Thoracic aorta (tissue), 2 donors: ENCODE data around the gene LRRC43. TPM values are rescaled to one million over a fixed set of nuclear protein-coding genes. Genes with fewer than 3 reads are reported as not detected.

Experiments used
- ATAC-seq: fragments of 150-250 bp; one replicate; pipeline ENCODE4 v1.8.0; 2017; ENCODE audit warnings: low read depth; ENCODE audit not compliant: insufficient number of reproducible peaks, low FRiP score
- DNase-seq: peaks from one replicate; pipeline ENCODE4 v3.0.0-alpha.2; 2020; ENCODE audit warnings: low spot score
- H3K27ac ChIP-seq, 2 donors: fragments of 200-600 bp; sonication (generic); 1 replicate in 1 of 2; 2 replicates in 1 of 2; pipeline ENCODE4 v1.5.1; 2016; ENCODE audit warnings: mild to moderate bottlenecking in 2 of 2, moderate library complexity in 2 of 2
- H3K27me3 ChIP-seq: fragments of 200-600 bp; sonication (generic); replicated peaks from 2 replicates; pipeline ENCODE4 v1.6.0; 2016; ENCODE audit warnings: mild to moderate bottlenecking; ENCODE audit not compliant: insufficient read depth
- H3K36me3 ChIP-seq: fragments of 200-600 bp; sonication (generic); one replicate; pipeline ENCODE4 v1.5.1; 2016
- H3K4me1 ChIP-seq, 2 donors: fragments of 200-600 bp; sonication (generic); 1 replicate in 1 of 2; 2 replicates in 1 of 2; pipeline versions ENCODE4 v1.5.1 to v1.6.0; 2016; ENCODE audit warnings: low read depth in 2 of 2, mild to moderate bottlenecking in 1 of 2; ENCODE audit not compliant: control insufficient read depth in 1 of 2
- H3K4me3 ChIP-seq: fragments of 200-600 bp; sonication (generic); 2 replicates; pipeline ENCODE4 v1.5.1; 2016; ENCODE audit warnings: mild to moderate bottlenecking
- H3K9me3 ChIP-seq: fragments of 200-600 bp; sonication (generic); 2 replicates; pipeline ENCODE4 v1.5.1; 2016
- CTCF ChIP-seq: fragments of 200-600 bp; sonication (generic); IDR thresholded peaks from one replicate; pipeline ENCODE4 v1.5.1; 2019; ENCODE audit warnings: antibody characterized with exemption
- total RNA-seq, 2 donors: library from RNA; depleted of rRNA; stranded (reverse); fragments of >200 nt; gene quantifications; one replicate each; pipeline versions ENCODE4 v1.1.0 to v1.2.3, GENCODE V29; 2016

The LRRC43 gene
- total RNA-seq, 2 donors from 2014 or later = not detected

- Histone ChIP-seq H3K36me3 (peaks cover 29% of the 10 kb centered on the region), H3K27me3 (no peaks in the 10 kb centered on the region), H3K4me1 (no peaks in the 10 kb centered on the region), H3K9me3 (no peaks in the 10 kb centered on the region), H3K27ac (no peak overlapping the region), H3K4me3 (no peak overlapping the region)
- TF ChIP-seq CTCF = no peak
- DNase-seq = no peak
- ATAC-seq = no peak
Observed at GRCh38 chr12:122145505-122146330, 37.2 kb upstream of the LRRC43 start.

- H3K27me3 ChIP-seq = no peaks in the 10 kb centered on the region
- no peaks in the 10 kb centered on the region for H3K4me1 ChIP-seq
- TF ChIP-seq CTCF = no peak
- H3K9me3 ChIP-seq = no peaks in the 10 kb centered on the region
- H3K36me3 ChIP-seq = peaks cover 9% of the 10 kb centered on the region
- no peak for ATAC-seq
- no peak for DNase-seq
- no peak overlapping the region for H3K27ac ChIP-seq
- H3K4me3 ChIP-seq = no peak overlapping the region
Observed at GRCh38 chr12:122147514-122148290, 35.2 kb upstream of the LRRC43 start.

- DNase-seq (no peak), ATAC-seq (no peak)
- no peak for TF ChIP-seq CTCF
- no peaks in the 10 kb centered on the region for H3K9me3 ChIP-seq
- H3K27me3 ChIP-seq = no peaks in the 10 kb centered on the region
- no peaks in the 10 kb centered on the region for H3K36me3 ChIP-seq
- no peak overlapping the region for H3K27ac ChIP-seq
- H3K4me1 ChIP-seq = no peaks in the 10 kb centered on the region
- no peak overlapping the region for H3K4me3 ChIP-seq
Observed at GRCh38 chr12:122148657-122149056, 34.3 kb upstream of the LRRC43 start.

GRCh38 chr12:122150127-122150681 lies 32.7 kb upstream of the LRRC43 start:
- no peaks in the 10 kb centered on the region for H3K4me1 ChIP-seq
- TF ChIP-seq CTCF = no peak
- H3K4me3 ChIP-seq = no peak overlapping the region
- H3K9me3 ChIP-seq = no peaks in the 10 kb centered on the region
- DNase-seq (no peak), ATAC-seq (no peak)
- H3K27me3 ChIP-seq = no peaks in the 10 kb centered on the region
- H3K27ac ChIP-seq = no peak overlapping the region
- H3K36me3 ChIP-seq = no peaks in the 10 kb centered on the region

- Histone ChIP-seq H3K9me3 (no peaks in the 10 kb centered on the region), H3K4me1 (no peaks in the 10 kb centered on the region), H3K27me3 (no peaks in the 10 kb centered on the region), H3K27ac (no peak overlapping the region), H3K36me3 (no peaks in the 10 kb centered on the region), H3K4me3 (no peak overlapping the region)
- DNase-seq (no peak), ATAC-seq (no peak)
- TF ChIP-seq CTCF = no peak
Observed at GRCh38 chr12:122152754-122153153, 30.2 kb upstream of the LRRC43 start.
